Activated CD4-positive, CD25-positive, alpha-beta regulatory T cell (primary cell): ENCODE results near the gene MYL6B.
"Not testable (repeated sequence)": the region's sequence is repeated elsewhere in the genome, so short reads cannot be mapped to it uniquely, and the experiment has no call there.

Experiments used
- DNase-seq, 4 experiments: peaks; one replicate each; lab custom pipeline; 2025; lab: John Stamatoyannopoulos, UW

Gene MYL6B

DNA sequence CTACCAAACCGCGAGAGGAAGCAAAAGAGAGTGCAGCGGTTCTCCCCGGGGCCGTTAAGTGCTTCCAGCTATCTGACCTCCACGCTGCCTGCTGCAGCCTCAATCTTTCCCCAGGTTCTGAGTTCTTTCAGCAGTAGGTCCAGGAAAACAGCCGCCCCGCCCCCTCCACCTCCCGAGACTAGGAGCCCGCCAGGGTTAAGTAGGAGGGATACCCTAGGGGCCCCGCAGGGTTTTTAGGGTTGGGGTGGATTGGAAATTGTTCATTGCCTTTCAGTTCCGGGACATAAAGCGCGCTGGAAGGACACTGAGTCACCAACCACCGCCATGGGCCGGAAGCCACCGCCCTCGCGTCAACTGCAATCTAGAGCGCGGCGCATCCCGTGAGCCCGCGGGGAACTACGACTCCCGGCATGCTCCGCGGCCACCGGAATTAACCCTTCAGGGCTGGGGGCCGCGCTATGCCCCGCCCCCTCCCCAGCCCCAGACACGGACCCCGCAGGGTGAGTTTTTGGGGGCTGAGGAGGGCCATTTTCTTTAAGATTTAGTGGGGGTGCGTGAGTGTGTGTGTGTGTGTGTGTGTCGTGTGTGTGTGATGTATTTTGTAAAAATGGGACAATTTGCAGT lies at the start of gene MYL6B:
TSS of gene MYL6B (plus strand) at position 456 of the 624 bp plus-strand sequence. CDS start 1,332 bp downstream, outside the sequence.
- peak; percentile 86 to 91 (median 88) for DNase-seq

DNA sequence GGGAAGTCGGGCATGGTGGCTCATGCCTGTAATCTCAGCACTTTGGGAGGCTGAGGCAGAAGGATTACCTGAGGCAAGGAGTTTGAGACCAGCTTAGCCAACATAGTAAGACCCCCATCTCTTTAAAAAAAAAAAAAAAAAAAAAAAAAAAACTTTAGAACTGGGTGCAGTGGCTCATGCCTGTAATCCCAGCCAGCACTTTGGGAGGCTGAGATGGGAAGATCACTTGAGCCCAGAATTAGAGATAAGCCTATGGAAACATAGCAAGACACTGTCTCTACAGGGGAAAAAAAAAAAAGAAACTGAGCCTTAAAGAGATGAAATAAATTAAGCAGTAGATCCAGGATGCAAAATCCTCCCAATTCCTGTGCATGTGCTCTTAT lies 49.7 kb upstream of the MYL6B start:
- DNase-seq, result no peak

DNA sequence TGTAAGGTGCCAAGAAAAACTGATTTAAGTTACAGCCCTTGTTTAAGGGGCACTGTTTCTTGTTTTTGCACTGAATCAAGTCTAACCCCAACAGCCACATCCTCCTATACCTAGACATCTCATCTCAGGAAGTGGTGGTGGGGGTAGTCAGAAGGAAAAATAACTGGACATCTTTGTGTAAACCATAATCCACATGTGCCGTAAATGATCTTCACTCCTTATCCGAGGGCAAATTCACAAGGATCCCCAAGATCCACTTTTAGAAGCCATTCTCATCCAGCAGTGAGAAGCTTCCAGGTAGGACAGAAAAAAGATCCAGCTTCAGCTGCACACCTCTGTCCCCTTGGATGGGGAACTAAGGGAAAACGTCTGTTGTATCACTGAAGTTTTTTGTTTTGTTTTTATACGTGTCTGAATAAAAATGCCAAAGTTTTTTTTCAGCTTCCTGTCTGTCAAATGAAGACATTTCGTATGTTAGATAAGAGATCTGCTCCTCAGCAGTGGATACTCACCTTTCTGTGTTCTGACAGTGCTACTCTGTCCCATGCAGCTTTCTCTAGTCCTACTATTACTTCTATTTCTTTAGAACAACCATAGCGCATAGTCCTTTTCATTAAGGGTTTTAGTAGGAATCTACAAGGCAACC lies 49.2 kb upstream of the MYL6B start:
- no peak for DNase-seq

DNA sequence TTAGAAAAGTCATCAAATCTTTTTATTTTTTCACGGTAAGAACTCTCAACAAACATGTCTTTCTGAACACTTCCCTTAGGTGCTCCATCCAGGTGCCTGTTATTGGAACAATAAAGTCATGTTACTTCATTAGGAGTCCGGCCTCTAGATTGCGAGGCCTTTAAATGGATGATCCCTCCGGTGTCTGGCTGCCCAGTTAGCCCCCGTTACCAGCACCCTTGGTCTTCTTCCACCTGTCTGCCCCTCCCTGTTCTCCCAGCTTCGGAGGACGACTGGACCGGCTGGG lies 48.6 kb upstream of the MYL6B start:
- no peak for DNase-seq

DNA sequence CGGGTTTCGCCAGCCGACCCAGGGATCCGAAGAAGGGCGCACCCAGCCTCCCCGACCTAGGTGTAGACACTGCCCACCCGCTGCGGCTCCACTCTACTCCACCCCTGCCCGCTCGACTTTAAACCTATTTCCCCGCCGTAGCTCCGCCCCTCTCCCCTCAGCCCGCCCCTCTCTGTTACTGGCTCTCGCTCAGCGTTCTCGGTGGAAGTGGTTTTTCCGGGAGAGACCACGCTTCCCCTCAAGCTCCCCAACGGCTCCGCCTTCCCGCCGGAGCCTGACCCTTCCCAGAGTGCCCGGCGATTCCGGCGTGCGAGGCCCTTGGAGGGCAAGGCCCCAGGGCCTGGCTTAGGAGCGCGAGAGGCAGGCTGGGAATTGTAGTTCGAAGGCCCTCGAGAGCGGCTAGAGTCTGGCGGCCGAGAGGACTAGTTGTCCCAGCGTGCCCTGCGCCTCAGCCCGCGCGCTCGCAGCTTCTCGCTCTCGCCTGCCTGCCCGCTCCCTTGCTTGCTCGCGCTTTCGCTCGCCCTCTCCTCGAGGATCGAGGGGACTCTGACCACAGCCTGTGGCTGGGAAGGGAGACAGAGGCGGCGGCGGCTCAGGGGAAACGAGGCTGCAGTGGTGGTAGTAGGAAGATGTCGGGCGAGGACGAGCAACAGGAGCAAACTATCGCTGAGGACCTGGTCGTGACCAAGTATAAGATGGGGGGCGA lies 48.1 kb upstream of the MYL6B start, which contains the start of gene PA2G4:
TSS of gene PA2G4 (plus strand) at position 451 of the 706 bp plus-strand sequence. CDS start at position 630, 179 bp downstream.
- DNase-seq, result peak; percentile 92 to 97 (median 94)

DNA sequence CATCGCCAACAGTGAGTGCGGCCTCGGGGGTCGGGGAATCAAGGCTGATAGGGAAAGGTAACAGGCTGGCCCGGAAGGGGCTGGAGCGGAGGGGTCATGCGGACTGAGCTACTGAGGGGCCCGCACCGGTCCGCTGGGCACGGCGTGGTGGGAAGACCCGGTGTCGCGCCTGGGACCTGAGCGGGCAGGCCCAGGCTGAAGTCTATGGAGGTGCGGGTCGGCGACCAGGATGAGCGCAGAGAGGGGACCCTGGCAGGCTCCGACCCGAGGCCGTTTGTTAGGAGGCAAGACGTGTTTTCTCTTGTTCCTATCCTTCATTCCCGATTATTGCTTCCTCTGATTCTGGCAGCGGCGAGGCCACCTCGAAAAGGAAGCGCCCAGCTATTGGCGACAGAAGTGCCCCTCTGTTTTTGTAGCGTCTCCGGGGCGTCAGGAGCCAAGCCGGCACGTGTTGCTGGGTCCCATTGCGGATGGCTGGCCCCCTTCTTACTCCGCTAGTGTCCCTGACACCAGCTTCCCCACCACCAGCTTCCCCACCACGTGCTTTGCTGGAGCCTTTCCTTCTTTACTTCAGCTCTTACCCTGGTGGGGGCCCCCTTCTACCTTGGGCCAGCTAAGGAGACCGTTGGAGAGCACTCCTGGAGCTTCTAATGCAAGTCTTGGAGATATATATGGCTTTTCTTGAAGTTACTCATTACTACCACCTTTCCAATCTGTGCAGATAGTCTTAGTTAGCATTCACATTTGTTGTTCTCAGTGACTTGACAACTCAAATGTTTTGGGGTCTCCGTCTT lies 47.4 kb upstream of the MYL6B start:
- DNase-seq, result no peak

DNA sequence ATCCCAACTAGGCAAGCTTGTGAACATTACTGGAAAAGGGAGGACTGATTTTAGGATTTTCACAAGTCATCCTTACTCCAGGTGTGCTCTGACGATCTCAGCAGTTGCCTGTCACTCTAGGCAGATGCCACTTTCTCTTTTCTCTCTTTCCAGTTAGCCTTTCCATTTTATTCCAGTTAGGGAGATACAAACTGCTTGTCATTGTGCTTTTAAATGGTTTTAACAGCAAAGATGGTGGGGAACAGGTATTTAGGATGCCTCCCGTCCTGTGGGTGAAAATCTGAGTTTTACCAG lies 46.8 kb upstream of the MYL6B start:
- DNase-seq, result no peak

DNA sequence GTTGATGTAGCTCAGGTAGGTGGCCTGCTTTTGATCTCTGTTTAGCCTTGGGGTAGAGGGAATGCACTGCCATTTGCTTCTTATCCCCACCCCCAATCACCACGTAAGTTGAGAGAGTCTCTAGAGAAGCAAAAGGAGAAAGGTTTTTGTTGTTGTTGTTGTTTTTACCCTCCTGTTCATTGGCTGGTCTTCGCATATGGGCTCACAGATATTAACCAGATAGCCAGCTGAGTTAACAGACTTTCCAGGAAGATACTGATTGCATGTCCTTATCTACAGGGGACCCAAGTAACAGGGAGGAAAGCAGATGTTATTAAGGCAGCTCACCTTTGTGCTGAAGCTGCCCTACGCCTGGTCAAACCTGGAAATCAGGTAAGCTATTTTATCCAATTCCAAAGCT lies 45.1 kb upstream of the MYL6B start:
- no peak for DNase-seq

DNA sequence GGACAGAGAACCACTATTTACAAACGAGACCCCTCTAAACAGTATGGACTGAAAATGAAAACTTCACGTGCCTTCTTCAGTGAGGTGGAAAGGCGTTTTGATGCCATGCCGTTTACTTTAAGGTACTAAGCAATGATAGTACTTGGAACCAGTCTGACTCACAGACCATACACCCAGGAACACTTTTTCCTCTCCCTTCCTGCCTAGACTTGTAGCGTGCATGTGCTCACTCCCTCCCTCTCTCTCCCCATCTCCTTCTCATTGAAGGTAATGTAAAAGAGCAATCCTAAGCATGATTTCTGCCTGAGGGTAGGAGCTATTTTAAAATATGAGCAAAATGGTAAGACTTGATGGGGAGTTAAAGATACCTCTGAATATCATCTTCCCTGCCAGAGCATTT lies 41.8 kb upstream of the MYL6B start:
- DNase-seq, result no peak

DNA sequence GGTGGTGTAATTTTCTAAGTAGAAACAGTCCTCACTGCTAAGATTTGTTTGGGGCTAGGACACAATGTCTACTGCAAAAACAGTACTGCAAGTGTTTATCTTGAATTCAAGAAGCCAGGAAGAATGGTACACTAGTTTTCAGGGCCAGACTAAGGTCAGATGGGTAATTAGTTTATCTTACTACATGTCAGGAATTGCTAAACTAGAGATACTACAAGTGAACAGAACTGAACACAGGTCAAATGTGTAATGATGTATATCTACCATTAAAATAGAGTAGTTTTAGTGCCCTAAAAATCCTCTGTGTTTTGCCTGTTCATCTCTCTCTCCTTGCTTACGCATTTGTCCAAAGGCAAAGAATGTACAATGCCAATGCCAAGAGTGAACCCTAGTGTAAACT lies 38.3 kb upstream of the MYL6B start:
- DNase-seq, result no peak

DNA sequence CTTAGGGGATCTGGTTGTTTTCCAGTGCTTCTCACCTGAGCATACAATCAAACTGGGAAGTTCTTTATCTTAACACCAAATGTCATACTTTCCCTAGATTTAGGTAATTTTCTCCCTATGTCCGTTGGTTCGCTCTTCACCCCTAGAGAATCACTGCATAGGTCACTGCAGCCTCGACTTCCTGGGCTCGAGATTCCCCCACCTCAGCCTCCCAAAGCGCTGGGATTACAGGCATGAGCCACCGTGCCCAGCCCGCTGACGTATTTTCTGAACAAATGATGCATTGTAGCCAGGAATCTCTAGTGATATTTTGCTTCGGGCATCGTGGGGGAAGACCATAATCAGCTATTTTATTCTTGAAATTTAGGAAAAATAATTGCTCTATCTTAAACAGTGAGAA lies 37.1 kb upstream of the MYL6B start:
- no peak for DNase-seq

DNA sequence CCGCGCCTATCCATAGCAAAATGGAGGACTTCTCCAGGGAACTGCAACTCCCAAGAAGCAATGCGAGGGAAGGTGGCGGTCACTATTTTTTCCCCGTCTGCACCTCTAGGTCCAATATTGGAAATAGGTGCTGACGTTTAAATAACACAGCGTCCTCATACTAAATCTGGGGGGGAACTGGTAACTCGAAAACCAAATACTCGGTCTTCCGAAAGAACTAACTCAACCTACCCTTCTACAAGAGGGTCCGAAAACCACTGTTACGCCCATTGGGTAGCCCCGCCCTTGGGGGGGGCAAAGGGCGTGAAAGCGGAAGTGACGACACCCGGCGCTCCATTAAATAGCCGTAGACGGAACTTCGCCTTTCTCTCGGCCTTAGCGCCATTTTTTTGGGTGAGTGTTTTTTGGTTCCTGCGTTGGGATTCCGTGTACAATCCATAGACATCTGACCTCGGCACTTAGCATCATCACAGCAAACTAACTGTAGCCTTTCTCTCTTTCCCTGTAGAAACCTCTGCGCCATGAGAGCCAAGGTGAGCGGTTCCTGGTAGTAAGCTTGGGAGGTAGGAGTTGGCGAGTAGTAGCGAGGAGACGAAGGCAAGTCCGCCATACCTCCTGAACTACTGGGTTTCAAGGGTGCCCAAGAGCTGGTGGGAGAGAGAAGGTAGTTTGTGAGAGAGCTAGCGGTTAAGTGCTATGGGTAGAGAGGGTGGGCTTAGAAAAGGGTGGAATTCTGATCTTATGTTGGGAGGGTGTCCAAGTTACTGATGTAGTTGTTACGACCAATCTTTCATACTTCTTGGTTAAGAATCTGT lies 35.9 kb upstream of the MYL6B start, which contains the start of gene RPL41:
TSS of gene RPL41 (plus strand) at position 367 of the 815 bp plus-strand sequence.
- DNase-seq, result peak; percentile 83 to 88 (median 85)

DNA sequence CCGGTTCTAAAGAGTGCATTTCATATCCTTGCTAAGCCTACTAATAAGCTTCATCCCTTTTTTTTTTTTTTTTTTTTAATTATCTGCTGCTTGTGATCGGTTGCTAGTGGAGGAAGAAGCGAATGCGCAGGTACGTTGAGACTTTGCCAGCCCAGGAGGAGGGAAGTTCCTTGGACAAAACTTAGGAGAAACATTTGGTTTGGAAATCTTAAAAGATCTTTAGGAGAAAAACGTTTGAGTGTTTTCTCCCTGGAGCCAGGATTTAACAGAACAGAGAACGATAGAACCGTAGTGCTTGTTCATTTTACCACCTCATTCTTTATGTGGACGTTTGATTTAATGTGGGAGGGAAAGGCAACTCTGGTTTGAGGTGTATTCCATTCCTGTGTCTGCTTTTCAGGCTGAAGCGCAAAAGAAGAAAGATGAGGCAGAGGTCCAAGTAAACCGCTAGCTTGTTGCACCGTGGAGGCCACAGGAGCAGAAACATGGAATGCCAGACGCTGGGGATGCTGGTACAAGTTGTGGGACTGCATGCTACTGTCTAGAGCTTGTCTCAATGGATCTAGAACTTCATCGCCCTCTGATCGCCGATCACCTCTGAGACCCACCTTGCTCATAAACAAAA lies 35.2 kb upstream of the MYL6B start:
- not testable (repeated sequence) for DNase-seq

DNA sequence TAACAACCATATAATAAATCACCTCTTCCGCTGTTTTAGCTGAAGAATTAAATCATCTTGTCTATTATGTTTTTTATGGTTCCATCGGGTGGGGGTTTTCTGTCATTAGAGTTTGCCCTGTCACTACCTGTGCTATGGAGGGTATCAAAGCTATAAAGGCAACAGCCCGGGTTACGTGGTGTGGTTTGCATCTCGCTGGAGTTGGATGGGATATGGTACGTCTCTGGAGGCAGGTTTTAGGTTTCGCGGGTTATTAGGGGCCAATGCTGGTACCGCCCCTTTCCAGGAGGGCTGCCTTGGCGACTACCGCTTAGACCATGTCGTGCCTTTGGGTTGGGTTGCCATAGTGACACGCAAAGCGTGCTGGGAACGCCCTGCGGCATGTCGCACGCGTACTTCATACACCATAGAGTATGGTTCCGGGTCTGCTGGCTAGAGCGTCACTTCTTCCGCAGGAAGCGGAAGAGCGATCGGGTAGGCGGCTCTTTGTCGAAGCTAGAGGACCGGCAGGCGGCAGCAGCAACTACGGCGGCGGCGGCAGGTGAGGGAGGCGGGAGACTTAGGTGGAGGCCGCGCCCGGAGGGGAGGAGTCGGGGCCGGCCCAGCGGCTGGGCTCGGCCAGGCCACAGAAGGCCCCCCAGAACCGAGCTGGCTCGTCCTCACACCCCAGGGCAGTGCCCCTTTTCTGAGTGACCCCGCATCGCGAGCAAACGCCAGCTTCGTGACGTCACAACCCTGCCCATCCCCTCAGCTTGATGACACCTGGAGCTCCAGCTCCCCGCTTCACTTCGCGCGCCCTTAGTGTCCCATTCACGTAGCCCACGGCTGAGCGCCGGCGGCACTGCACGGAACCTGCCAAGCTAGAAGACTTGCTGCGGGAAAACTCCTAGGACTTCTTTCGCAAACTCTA lies 34.4 kb upstream of the MYL6B start, which contains the start of gene ZC3H10:
TSS of gene ZC3H10 (plus strand) at position 489 of the 910 bp plus-strand sequence. CDS start 2,297 bp downstream, outside the sequence.
- DNase-seq, result peak; percentile 84 to 93 (median 92)

DNA sequence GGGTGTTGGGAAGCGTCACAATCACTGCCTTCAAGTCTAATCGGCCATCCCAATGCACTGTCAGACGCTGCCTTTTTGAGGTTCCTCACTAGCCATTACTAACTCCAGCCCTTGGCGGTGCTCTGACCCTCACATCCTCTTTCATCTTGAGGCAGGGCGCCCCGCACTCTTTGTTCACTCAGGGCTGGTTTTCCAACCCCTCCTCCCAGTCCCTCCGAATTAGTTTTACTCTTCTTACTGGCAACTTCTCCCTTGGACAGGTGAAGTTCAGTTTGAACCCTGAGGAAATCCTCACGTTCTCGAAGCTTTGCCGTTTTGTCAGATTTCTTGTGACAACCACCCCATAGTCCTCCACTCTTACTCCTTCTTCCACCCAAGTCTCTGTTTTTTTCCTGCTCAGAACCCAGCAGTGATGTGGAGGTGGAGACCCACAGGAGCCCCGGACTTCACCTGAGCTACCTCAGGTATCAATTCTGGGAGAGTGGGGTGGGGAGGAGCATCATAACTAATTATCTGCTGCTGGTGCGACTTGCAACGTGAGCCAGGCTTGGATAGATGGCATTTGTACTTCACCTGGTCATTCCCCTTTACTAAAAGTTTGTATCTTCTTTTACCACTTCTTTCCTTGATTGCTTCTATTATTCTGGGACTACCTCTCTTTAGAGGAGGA lies 33.6 kb upstream of the MYL6B start:
- no peak for DNase-seq

DNA sequence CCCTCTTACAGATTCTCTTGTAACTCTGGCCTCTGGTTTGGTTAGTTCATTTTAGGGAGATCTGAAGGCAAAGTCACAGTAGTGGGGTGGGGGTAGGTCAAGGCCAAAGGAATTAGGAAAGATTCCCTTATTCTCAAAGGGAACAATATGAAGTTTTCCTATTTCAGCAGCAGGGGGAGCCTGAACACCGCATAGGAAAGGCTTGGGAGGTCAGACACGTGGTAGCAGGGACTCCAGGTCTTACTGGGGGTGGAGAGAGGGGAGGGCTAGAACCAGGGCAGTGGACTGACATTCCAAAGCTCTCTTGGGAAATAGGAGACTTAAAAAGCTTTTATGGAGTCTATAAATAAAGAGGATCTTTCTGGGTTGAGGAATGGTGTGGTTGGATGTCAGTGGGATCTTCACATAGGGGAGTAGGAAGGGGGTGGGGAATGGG lies 33.0 kb upstream of the MYL6B start:
- peak in 3 of 4 experiments; percentile 10 to 51 (median 25) for DNase-seq

DNA sequence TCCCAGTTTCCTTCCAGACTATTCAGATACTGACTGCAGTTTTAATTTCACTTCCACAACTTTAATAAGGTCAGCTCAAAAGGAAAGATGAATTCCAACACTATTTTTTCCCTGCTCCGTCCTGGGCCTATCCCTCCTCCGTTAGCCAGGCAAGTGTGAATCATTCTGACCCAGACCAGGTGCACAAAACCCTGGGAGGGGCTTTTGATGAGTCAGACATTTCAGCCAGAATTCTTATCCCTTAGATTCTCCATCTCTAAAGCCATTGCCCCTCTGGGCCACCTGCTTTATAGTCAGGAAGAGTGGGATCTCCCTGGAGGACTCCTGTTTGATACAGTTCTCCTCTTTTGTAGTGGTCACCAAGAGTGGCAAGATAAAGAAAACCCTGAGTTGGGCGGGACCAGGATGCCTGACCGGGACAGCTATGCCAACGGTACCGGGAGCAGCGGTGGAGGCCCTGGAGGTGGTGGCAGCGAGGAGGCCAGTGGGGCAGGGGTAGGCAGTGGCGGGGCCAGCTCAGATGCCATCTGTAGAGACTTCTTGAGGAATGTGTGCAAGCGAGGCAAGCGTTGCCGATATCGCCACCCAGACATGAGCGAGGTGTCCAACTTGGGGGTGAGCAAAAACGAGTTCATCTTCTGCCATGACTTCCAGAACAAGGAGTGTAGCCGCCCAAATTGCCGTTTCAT lies 32.1 kb upstream of the MYL6B start:
- DNase-seq, result no peak

DNA sequence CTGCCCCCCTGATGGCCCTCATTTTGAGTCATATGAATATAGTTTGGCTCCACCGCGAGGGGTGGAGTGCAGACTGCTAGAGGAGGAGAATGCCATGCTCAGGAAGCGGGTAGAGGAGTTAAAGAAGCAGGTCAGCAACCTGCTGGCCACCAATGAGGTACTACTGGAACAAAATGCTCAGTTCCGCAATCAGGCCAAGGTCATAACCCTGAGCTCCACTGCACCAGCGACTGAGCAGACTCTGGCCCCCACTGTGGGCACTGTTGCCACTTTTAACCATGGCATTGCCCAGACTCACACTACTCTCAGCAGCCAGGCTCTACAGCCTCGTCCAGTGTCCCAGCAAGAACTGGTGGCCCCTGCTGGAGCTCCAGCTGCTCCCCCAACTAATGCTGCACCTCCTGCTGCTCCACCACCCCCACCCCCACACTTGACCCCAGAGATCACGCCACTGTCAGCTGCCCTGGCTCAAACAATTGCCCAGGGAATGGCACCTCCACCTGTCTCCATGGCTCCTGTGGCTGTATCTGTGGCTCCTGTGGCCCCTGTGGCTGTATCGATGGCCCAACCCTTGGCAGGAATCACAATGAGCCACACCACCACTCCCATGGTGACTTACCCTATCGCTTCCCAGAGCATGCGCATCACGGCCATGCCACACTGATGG lies 31.1 kb upstream of the MYL6B start:
- no peak for DNase-seq
